B cell (primary cell): ENCODE measurements around the gene MRGPRX2. TPM values are rescaled to one million over a fixed set of nuclear protein-coding genes. Genes with fewer than 3 reads are reported as not detected.

Experiments
- ATAC-seq: fragments of 200-7000 bp; cut with Tn5 transposase; one replicate; pipeline ENCODE4 v1.10.0; 2021; ENCODE audit warnings: low read depth, mild to moderate bottlenecking, moderate number of reproducible peaks, moderate library complexity
- CTCF ChIA-PET: fragments of 350-600 bp; sonication (Branson Sonifier 250); formaldehyde crosslinking; loops from one replicate; lab custom pipeline; 2021; ENCODE audit warnings: antibody characterized with exemption, inconsistent platforms; lab: Charles Lee
- POLR2A ChIA-PET: fragments of 350-600 bp; sonication (Branson Sonifier 250); formaldehyde crosslinking; loops from one replicate; lab custom pipeline; 2021; ENCODE audit warnings: antibody characterized with exemption; lab: Charles Lee
- DNase-seq: peaks from one replicate; pipeline ENCODE4 v3.0.0; 2013
- H2AFZ ChIP-seq: 2 replicates; pipeline ENCODE4 v1.6.1; 2012; ENCODE audit warnings: mild to moderate bottlenecking, low read depth, low read length; ENCODE audit not compliant: insufficient read depth, poor library complexity, severe bottlenecking
- H3K27ac ChIP-seq, 2 donors: 1 replicate in 1 of 2; 2 replicates in 1 of 2; pipeline ENCODE4 v1.5.1; 2012 to 2013; ENCODE audit warnings: low read length in 2 of 2, mild to moderate bottlenecking in 2 of 2, moderate library complexity in 1 of 2
- H3K27me3 ChIP-seq, 4 experiments: fragments of 200-600 bp in 1 of 4; sonication (generic) in 1 of 4; replicated peaks in 1 of 4; 1 replicate in 2 of 4; 2 replicates in 2 of 4; pipeline versions ENCODE4 v1.6.1 to v1.7.0; 2013 to 2016; ENCODE audit warnings: low read length in 3 of 4, mild to moderate bottlenecking in 2 of 4, mixed read lengths in 1 of 4, moderate library complexity in 1 of 4; ENCODE audit not compliant: insufficient read depth in 4 of 4, control insufficient read depth in 3 of 4; ENCODE audit errors: control extremely low read depth in 1 of 4
- H3K36me3 ChIP-seq, 2 experiments: replicated peaks in 1 of 2; 1 replicate in 1 of 2; 2 replicates in 1 of 2; pipeline versions ENCODE4 v1.6.1 to v1.7.1; 2013; ENCODE audit warnings: low read length in 1 of 2; ENCODE audit not compliant: insufficient read depth in 2 of 2, control insufficient read depth in 1 of 2; ENCODE audit errors: control extremely low read depth in 1 of 2, extremely low read depth in 1 of 2
- H3K4me1 ChIP-seq, 2 donors: fragments of 200-600 bp in 1 of 2; sonication (generic) in 1 of 2; 1 replicate in 1 of 2; 2 replicates in 1 of 2; pipeline versions ENCODE4 v1.5.1 to v1.6.1; 2013 to 2017; ENCODE audit warnings: low read length in 2 of 2; ENCODE audit not compliant: control insufficient read depth in 2 of 2, insufficient read depth in 2 of 2
- H3K4me2 ChIP-seq: replicated peaks from 2 replicates; pipeline ENCODE3; 2012; ENCODE audit warnings: mild to moderate bottlenecking, low read depth, low read length; ENCODE audit not compliant: poor library complexity, severe bottlenecking
- H3K4me3 ChIP-seq, 5 experiments: fragments of 200-600 bp in 1 of 5; sonication (generic) in 1 of 5; 1 replicate in 3 of 5; 2 replicates in 2 of 5; pipeline versions ENCODE4 v1.5.1 to v1.7.0; 2011 to 2016; ENCODE audit warnings: low read length in 4 of 5, mild to moderate bottlenecking in 4 of 5, low read depth in 2 of 5, control low read depth in 1 of 5, moderate library complexity in 1 of 5; ENCODE audit not compliant: insufficient read depth in 1 of 5; ENCODE audit errors: control extremely low read depth in 1 of 5, extremely low read depth in 1 of 5
- H3K79me2 ChIP-seq: fragments of 200-600 bp; sonication (generic); one replicate; pipeline ENCODE4 v1.6.0; 2016; ENCODE audit warnings: low read length; ENCODE audit not compliant: control insufficient read depth, insufficient read depth
- H3K9ac ChIP-seq: fragments of 200-600 bp; sonication (generic); 2 replicates; pipeline ENCODE4 v1.6.1; 2017; ENCODE audit warnings: mild to moderate bottlenecking, low read length, moderate library complexity
- H3K9me3 ChIP-seq, 3 donors: one replicate each; pipeline versions ENCODE4 v1.6.1 to v1.7.1; 2013; ENCODE audit warnings: low read length in 2 of 3; ENCODE audit not compliant: control insufficient read depth in 2 of 3, insufficient read depth in 1 of 3; ENCODE audit errors: control extremely low read depth in 1 of 3
- H4K20me1 ChIP-seq: 2 replicates; pipeline ENCODE4 v1.6.0; 2012; ENCODE audit warnings: mild to moderate bottlenecking, low read length; ENCODE audit not compliant: insufficient read depth, control insufficient read depth, poor library complexity, severe bottlenecking
- H3K27ac Mint-ChIP-seq: one replicate; pipeline ENCODE4 v1.8.0; 2021; ENCODE audit warnings: mixed read lengths
- H3K27me3 Mint-ChIP-seq: one replicate; pipeline ENCODE4 v1.8.0; 2021; ENCODE audit warnings: mixed read lengths
- H3K4me1 Mint-ChIP-seq: one replicate; pipeline ENCODE4 v1.8.0; 2021; ENCODE audit warnings: mixed read lengths
- H3K4me3 Mint-ChIP-seq: one replicate; pipeline ENCODE4 v1.8.0; 2021; ENCODE audit warnings: mixed read lengths
- H3K9me3 Mint-ChIP-seq: one replicate; pipeline ENCODE4 v1.8.0; 2022; ENCODE audit warnings: mixed read lengths; ENCODE audit not compliant: insufficient read depth
- EZH2 ChIP-seq: IDR thresholded peaks from 2 replicates; pipeline ENCODE4 v1.6.1; 2012; ENCODE audit warnings: borderline replicate concordance, low read depth, mild to moderate bottlenecking, moderate library complexity, low read length; ENCODE audit not compliant: insufficient read depth, poor library complexity, severe bottlenecking
- WGBS: methylation state at CpG from one replicate; pipeline ENCODE4 v1.1.5; 2013; ENCODE audit warnings: missing lambda C conversion rate; ENCODE audit not compliant: insufficient coverage; 5-methylcytosine and 5-hydroxymethylcytosine counted together
- intact Hi-C: fragments of 100-400 bp; cut with micrococcal nuclease; formaldehyde crosslinking; loops from one replicate; pipeline ENCODE4 v1.10.0; 2022
- polyA plus RNA-seq: library from polyadenylated mRNA; depleted of rRNA; stranded (reverse); fragments of >200 nt; gene quantifications from 2 replicates; pipeline ENCODE4 v1.2.3, GENCODE V29; 2012
- total RNA-seq, 2 donors: library from RNA; stranded (reverse); fragments of 120-200 nt in 1 of 2; gene quantifications; 1 replicate in 1 of 2; 2 replicates in 1 of 2; pipeline versions ENCODE4 v1.2.3 to v1.2.4, GENCODE V29; 2013 to 2022
- TF ChIP-seq, protein P1 (sequence below): fragments of 200-600 bp; IDR thresholded peaks from one replicate; pipeline ENCODE4 v1.8.0; 2022; ENCODE audit warnings: antibody characterized with exemption, mild to moderate bottlenecking

MRGPRX2 gene
- total and polyA plus RNA-seq, 2 donors (not counting 1 experiment from before 2014, with no cell fraction given): not detected

DNA sequence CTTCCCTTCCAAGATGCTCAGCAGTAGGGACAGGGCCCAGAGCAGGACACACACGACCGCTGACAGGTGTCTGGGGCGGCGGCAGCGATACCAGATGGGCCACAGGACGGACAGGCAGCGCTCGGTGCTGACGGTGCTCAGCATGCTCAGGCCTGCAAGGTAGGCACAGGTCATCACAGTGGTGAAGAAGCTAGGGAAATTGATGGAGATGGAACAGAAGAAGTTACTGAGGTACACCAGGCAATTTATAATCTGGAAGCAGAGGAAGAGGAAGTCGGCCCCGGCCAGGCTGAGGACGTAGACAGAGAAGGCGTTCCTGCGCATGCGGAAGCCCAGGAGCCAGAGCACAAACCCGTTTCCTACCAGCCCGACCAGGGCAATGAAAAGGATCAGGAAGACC, 4.6 kb downstream of the MRGPRX2 start:
- H2AFZ ChIP-seq: no peak overlapping the region

DNA sequence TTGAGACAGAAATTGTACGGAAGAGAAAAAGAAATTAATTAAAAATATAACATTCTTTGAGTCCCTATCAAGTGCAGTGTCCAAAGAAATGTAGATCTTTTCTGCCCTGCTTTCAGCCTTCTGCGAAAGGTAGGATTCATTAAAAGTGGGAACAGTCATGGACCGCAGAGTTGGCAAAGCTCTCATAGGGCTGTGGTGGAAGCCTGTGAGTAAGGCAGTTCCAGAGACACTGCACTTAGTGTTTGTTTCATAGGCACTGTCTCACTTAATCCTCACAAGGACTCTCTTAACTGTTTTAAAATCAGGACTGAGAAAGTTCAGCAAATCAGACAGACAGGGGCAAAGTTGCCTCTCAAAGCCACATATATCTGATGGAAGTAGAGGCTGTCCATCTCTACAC, 5.5 kb downstream of the MRGPRX2 start:
- H3K79me2 ChIP-seq: no peaks in the 10 kb centered on the region
- H3K27me3 ChIP-seq: no peaks in the 10 kb centered on the region
- ATAC-seq (no peak), DNase-seq (no peak)
- no peak overlapping the region for H3K27ac Mint-ChIP-seq
- H3K9ac ChIP-seq: no peak overlapping the region
- no peak overlapping the region for H2AFZ ChIP-seq
- H3K36me3 ChIP-seq: no peaks in the 10 kb centered on the region
- CTCF ChIA-PET: no interaction called here
- no peaks in the 10 kb centered on the region for H3K4me1 Mint-ChIP-seq
- H3K9me3 ChIP-seq: peaks cover 0 to 2% (median 0%) of the 10 kb centered on the region in 3 donors
- no peaks in the 10 kb centered on the region for H3K27me3 Mint-ChIP-seq
- H3K4me3 Mint-ChIP-seq: no peak overlapping the region
- TF ChIP-seq, protein P1, sequence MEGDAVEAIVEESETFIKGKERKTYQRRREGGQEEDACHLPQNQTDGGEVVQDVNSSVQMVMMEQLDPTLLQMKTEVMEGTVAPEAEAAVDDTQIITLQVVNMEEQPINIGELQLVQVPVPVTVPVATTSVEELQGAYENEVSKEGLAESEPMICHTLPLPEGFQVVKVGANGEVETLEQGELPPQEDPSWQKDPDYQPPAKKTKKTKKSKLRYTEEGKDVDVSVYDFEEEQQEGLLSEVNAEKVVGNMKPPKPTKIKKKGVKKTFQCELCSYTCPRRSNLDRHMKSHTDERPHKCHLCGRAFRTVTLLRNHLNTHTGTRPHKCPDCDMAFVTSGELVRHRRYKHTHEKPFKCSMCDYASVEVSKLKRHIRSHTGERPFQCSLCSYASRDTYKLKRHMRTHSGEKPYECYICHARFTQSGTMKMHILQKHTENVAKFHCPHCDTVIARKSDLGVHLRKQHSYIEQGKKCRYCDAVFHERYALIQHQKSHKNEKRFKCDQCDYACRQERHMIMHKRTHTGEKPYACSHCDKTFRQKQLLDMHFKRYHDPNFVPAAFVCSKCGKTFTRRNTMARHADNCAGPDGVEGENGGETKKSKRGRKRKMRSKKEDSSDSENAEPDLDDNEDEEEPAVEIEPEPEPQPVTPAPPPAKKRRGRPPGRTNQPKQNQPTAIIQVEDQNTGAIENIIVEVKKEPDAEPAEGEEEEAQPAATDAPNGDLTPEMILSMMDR: no peak
- no peak for TF ChIP-seq EZH2
- no peaks in the 10 kb centered on the region for H3K9me3 Mint-ChIP-seq
- WGBS: 95% methylated on average over 2 of the region's 3 CpGs
- H3K4me3 ChIP-seq: no peak overlapping the region
- H3K4me1 ChIP-seq: no peaks in the 10 kb centered on the region
- H3K27ac ChIP-seq: no peak overlapping the region
- no peaks in the 10 kb centered on the region for H4K20me1 ChIP-seq
- POLR2A ChIA-PET: no interaction called here
- no peak overlapping the region for H3K4me2 ChIP-seq
- intact Hi-C loops: no loop called here

More for the DNA sequence above, 4.6 kb downstream of the MRGPRX2 start:
- Histone ChIP-seq H3K9ac (no peak overlapping the region), H3K9me3 (no peaks in the 10 kb centered on the region), H3K4me3 (no peak overlapping the region), H3K4me2 (no peak overlapping the region), H3K79me2 (no peaks in the 10 kb centered on the region), H3K27ac (no peak overlapping the region), H4K20me1 (no peaks in the 10 kb centered on the region), H3K36me3 (no peaks in the 10 kb centered on the region), H3K27me3 (no peaks in the 10 kb centered on the region), H3K4me1 (no peaks in the 10 kb centered on the region)
- no peaks in the 10 kb centered on the region for H3K9me3 Mint-ChIP-seq
- CTCF ChIA-PET: no interaction called here
- no peak overlapping the region for H3K27ac Mint-ChIP-seq
- intact Hi-C loops: no loop called here
- POLR2A ChIA-PET: no interaction called here
- no peaks in the 10 kb centered on the region for H3K4me1 Mint-ChIP-seq
- no peak for TF ChIP-seq EZH2
- TF ChIP-seq, protein P1: no peak
- no peak overlapping the region for H3K4me3 Mint-ChIP-seq
- ATAC-seq (no peak), DNase-seq (no peak)
- H3K27me3 Mint-ChIP-seq: no peaks in the 10 kb centered on the region
- 91% methylated on average over 17 of the region's 17 CpGs for WGBS
